Fibroblast of the aortic adventitia (primary cell): ENCODE measurements around the gene DCC. TPM values are rescaled to one million over a fixed set of nuclear protein-coding genes. Genes with fewer than 3 reads are reported as not detected.

Experiments
- DNase-seq: peaks from one replicate; pipeline ENCODE4 v3.0.0-alpha.2; 2010; ENCODE audit warnings: low read depth
- H3K4me3 ChIP-seq: 2 replicates; pipeline ENCODE4 v1.5.1; 2011; ENCODE audit warnings: low read depth, mild to moderate bottlenecking, control low read depth, low read length, moderate library complexity
- CTCF ChIP-seq: IDR thresholded peaks from 2 replicates; pipeline ENCODE4 v1.5.1; 2011; ENCODE audit warnings: mild to moderate bottlenecking, low read length, control low read depth, inconsistent platforms; ENCODE audit not compliant: insufficient read depth
- total RNA-seq: library from RNA; depleted of rRNA; stranded (reverse); fragments of >200 nt; gene quantifications from 2 replicates; pipeline ENCODE4 v1.2.3, GENCODE V29; 2012; ENCODE audit warnings: low replicate concordance

Gene DCC
- total RNA-seq, 1 donor: 0.09 TPM

- TF ChIP-seq CTCF: no peak
- DNase-seq: no peak
- no peak overlapping the region for H3K4me3 ChIP-seq
These were observed 68.9 kb downstream of the DCC start for GRCh38 chr18:52408800-52409302.

- no peak overlapping the region for H3K4me3 ChIP-seq
- no peak for DNase-seq
- no peak for TF ChIP-seq CTCF
These were observed 69.7 kb downstream of the DCC start for GRCh38 chr18:52409727-52410126.

- DNase-seq: no peak
- no peak overlapping the region for H3K4me3 ChIP-seq
- no peak for TF ChIP-seq CTCF
These were observed 75.1 kb downstream of the DCC start for GRCh38 chr18:52415131-52415530.

GRCh38 chr18:52422985-52423601 is 83.1 kb downstream of the DCC start:
- no peak for TF ChIP-seq CTCF

GRCh38 chr18:52426041-52426440 is 86.0 kb downstream of the DCC start:
- no peak for DNase-seq
- no peak overlapping the region for H3K4me3 ChIP-seq
- no peak for TF ChIP-seq CTCF

More at GRCh38 chr18:52422985-52423601, 83.1 kb downstream of the DCC start:
- DNase-seq: no peak
- no peak overlapping the region for H3K4me3 ChIP-seq

GRCh38 chr18:52426462-52426861 is 86.5 kb downstream of the DCC start:
- H3K4me3 ChIP-seq: no peak overlapping the region
- no peak for DNase-seq
- no peak for TF ChIP-seq CTCF
